ENCODE data around the gene TBKBP1.
A peak's percentile ranks its signal among the peaks of the same experiment; 100 is the strongest.

The TBKBP1 gene

DNA sequence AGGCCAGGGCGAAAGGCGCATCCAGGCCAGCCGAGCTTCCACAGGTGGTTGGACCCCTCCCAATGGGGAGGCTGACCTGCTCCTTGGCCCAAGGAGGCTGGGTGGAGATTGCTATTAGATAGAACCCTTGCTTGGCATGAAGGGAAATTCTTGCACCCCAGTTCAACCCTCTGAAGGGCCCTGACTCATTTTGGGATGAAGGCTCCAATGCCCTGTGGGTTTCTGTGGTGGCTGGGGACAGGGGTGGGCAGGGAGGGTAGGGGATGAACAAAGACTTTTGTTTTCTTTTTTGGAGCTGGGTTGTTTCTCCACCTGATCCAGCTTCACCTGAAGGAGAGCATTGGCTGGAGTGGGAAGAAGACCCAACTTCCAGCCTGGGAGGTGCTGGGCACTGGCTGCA is 22.4 kb downstream of the TBKBP1 start:
- no peak for DNase-seq

GRCh38 chr17:47717261-47717697 is 23.3 kb downstream of the TBKBP1 start:
- DNase-seq: no peak

GRCh38 chr17:47717979-47718621 is 24.1 kb downstream of the TBKBP1 start:
- DNase-seq: peak; percentile 35

- no peak for DNase-seq
These were observed 24.9 kb downstream of the TBKBP1 start for GRCh38 chr17:47718634-47719405.

GRCh38 chr17:47719411-47720152 is 25.6 kb downstream of the TBKBP1 start:
- DNase-seq: no peak

- no peak for DNase-seq
These were observed 26.2 kb downstream of the TBKBP1 start for GRCh38 chr17:47720196-47720595.

- no peak for DNase-seq
These were observed 27.0 kb downstream of the TBKBP1 start for GRCh38 chr17:47720754-47721533.

- no peak for DNase-seq
These were observed 27.8 kb downstream of the TBKBP1 start for GRCh38 chr17:47721725-47722124.

DNA sequence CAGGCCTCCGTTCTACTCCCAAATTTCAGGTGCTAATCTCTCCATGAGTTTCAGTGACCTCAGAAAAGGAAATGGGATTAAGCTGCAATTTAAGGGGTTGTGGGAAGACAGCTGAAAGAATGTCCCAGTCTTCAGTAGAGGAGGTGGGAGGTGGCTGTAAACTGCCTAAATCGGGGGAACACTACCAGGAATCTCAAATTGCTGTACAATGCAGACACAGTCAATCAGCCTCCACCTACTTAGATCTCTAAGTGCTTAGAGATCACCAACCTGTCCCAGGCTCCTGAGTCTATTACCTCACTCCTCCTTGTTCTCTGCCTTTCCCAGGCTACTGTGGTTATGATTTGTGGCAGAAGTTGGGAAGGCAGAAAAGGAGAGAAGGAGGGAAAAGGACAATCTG is 30.7 kb downstream of the TBKBP1 start:
- DNase-seq: no peak

GRCh38 chr17:47725446-47726111 is 31.6 kb downstream of the TBKBP1 start:
- no peak for DNase-seq

- no peak for DNase-seq
These were observed 33.1 kb downstream of the TBKBP1 start for GRCh38 chr17:47726796-47727703.

DNA sequence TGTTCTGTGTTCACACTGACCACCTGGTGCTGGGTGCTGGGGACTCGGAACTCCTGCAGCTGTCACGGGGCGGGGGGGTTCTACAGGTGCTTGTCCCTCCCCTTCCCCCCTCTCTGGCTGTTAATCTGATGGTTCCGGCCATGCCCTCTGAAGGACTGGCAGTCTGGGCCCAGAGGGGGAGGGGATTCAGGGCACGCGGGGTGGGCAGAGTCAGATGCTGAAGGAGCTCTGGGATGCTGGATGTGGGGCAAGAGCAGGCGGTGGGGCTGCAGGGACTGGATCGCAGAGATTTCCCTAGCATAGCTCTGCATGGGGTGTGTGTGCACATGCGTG is 33.7 kb downstream of the TBKBP1 start:
- no peak for DNase-seq

- no peak for DNase-seq
These were observed 34.4 kb downstream of the TBKBP1 start for GRCh38 chr17:47728214-47728877.

DNA sequence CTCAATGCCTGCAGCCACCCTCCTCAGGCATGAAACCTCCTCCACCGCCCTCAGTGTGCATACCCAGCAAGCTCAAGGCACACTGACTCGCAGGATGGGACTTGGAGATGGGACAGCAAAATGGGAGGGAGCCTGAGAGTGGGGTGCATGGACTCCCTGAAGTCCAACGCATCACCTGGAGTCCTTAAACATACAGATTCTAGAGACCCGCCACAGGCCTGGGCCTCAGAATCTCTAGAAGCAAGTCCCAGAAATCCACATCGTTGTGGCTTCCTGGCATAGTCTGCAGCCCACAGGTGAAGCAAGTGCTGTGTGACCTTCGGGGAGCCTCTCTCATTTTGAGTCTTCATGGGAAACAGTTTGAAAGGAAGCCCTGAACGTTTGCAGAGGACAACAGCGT is 35.5 kb downstream of the TBKBP1 start:
- no peak for DNase-seq

GRCh38 chr17:47730681-47731080 is 36.7 kb downstream of the TBKBP1 start:
- no peak for DNase-seq

DNA sequence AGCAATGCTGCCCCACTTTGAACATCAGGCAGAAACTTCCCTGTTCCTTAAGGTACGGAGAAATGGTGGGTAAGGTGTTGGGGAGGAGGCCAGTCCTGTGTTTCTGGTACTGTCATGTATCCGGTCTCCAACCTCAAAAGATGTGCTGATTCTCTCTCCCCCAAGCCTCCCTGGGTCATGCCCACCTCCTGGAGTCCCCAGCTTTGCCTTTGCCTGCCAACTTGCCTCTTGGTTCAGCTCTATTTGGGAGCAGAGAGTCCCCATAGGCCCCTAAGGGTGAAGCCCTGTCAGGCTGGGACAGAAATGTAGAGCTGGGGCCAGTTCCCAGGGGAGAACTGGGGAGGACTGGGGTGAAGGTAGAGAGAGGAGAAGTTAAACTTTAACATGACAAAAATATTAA is 37.4 kb downstream of the TBKBP1 start:
- DNase-seq: no peak

GRCh38 chr17:47732399-47733046 is 38.6 kb downstream of the TBKBP1 start:
- DNase-seq: no peak

DNA sequence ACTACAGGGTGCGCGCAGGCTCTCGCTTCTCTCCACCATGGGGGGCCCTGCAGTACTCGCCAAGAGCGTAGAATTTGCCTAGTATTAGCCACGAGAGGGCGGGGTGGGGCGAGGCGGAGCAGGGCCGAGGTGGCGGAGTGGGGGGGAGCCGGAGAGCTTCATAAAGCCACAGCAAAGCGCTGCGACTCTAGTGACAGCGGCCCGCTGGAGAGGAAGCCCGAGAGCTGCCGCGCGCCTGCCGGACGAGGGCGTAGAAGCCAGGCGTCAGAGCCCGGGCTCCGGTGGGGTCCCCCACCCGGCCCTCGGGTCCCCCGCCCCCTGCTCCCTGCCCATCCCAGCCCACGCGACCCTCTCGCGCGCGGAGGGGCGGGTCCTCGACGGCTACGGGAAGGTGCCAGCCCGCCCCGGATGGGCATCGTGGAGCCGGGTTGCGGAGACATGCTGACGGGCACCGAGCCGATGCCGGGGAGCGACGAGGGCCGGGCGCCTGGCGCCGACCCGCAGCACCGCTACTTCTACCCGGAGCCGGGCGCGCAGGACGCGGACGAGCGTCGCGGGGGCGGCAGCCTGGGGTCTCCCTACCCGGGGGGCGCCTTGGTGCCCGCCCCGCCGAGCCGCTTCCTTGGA is 39.2 kb downstream of the TBKBP1 start, which contains the start of gene TBX21:
Gene TBX21, plus strand, starts transcription at position 190 of the 627 bp plus-strand sequence. Its CDS starts 219 bp downstream, at position 409.
- DNase-seq: no peak

GRCh38 chr17:47733674-47734410 is 39.9 kb downstream of the TBKBP1 start:
- no peak for DNase-seq

Measured in kidney glomerular epithelial cell (primary cell).